HepG2 (cell line): ENCODE measurements around the gene SEPTIN10. TPM values are rescaled to one million over a fixed set of nuclear protein-coding genes. Genes with fewer than 3 reads are reported as not detected.

Experiments used
- AKNA ChIP-seq: sonication (generic); formaldehyde crosslinking; IDR thresholded peaks from 2 replicates; pipeline ENCODE4 v1.4.0; 2020; ENCODE audit warnings: missing genetic modification reagents, borderline replicate concordance
- ATAD3A ChIP-seq: sonication (generic); formaldehyde crosslinking; IDR thresholded peaks from 2 replicates; pipeline ENCODE4 v1.4.0; 2020; ENCODE audit warnings: missing genetic modification reagents
- BORCS8-MEF2B ChIP-seq: sonication (generic); formaldehyde crosslinking; IDR thresholded peaks from 2 replicates; pipeline ENCODE4 v1.8.0; 2022; ENCODE audit warnings: mild to moderate bottlenecking, missing genetic modification reagents
- FOSL2 ChIP-seq: sonication (generic); formaldehyde crosslinking; IDR thresholded peaks from 2 replicates; pipeline ENCODE4 v1.4.0; 2020; ENCODE audit warnings: missing genetic modification reagents
- FOXK2 ChIP-seq: fragments of 450-650 bp; IDR thresholded peaks from 2 replicates; pipeline ENCODE4 v1.6.1; 2016
- GMEB1 ChIP-seq: sonication (generic); formaldehyde crosslinking; IDR thresholded peaks from 2 replicates; pipeline ENCODE4 v1.5.1; 2020; ENCODE audit warnings: missing genetic modification reagents, mild to moderate bottlenecking, borderline replicate concordance
- HCFC1 ChIP-seq: fragments of 150-350 bp; IDR thresholded peaks from 2 replicates; pipeline ENCODE4 v1.6.1; 2014; ENCODE audit warnings: low read depth, low read length
- JDP2 ChIP-seq: sonication (generic); formaldehyde crosslinking; IDR thresholded peaks from 2 replicates; pipeline ENCODE4 v1.8.1; 2022; ENCODE audit warnings: missing genetic modification reagents, borderline replicate concordance
- NR2C2 ChIP-seq: sonication (generic); formaldehyde crosslinking; IDR thresholded peaks from 2 replicates; pipeline ENCODE4 v1.4.0; 2020; ENCODE audit warnings: missing genetic modification reagents, mild to moderate bottlenecking, moderate library complexity, borderline replicate concordance
- PHF20 ChIP-seq: sonication (generic); formaldehyde crosslinking; IDR thresholded peaks from 2 replicates; pipeline ENCODE4 v1.5.0; 2020; ENCODE audit warnings: mild to moderate bottlenecking, missing genetic modification reagents
- RAD51 ChIP-seq: fragments of 450-650 bp; IDR thresholded peaks from 2 replicates; pipeline ENCODE4 v1.6.1; 2016; ENCODE audit warnings: borderline replicate concordance
- RCOR2 ChIP-seq: IDR thresholded peaks from 2 replicates; pipeline ENCODE4 v1.6.1; 2016; ENCODE audit warnings: missing biosample characterization, missing genetic modification reagents
- SIX1 ChIP-seq: sonication (generic); formaldehyde crosslinking; IDR thresholded peaks from 2 replicates; pipeline ENCODE4 v1.4.0; 2020; ENCODE audit warnings: missing genetic modification reagents, borderline replicate concordance
- SMARCE1 ChIP-seq: fragments of 450-650 bp; IDR thresholded peaks from 2 replicates; pipeline ENCODE4 v1.6.1; 2017; ENCODE audit warnings: borderline replicate concordance
- TGIF2 ChIP-seq: IDR thresholded peaks from 2 replicates; pipeline ENCODE4 v1.6.1; 2016; ENCODE audit warnings: control low read depth, missing compliant biosample characterization
- ZFP1 ChIP-seq: IDR thresholded peaks from 2 replicates; pipeline ENCODE4 v1.6.1; 2016
- ZNF264 ChIP-seq: sonication (generic); formaldehyde crosslinking; IDR thresholded peaks from 2 replicates; pipeline ENCODE4 v1.4.0; 2020; ENCODE audit warnings: missing genetic modification reagents
- ZNF335 ChIP-seq: sonication (generic); formaldehyde crosslinking; IDR thresholded peaks from 2 replicates; pipeline ENCODE4 v1.4.0; 2020; ENCODE audit warnings: missing genetic modification reagents
- ZNF576 ChIP-seq: sonication (generic); formaldehyde crosslinking; IDR thresholded peaks from 2 replicates; pipeline ENCODE4 v1.4.0; 2020; ENCODE audit warnings: mild to moderate bottlenecking, missing genetic modification reagents
- polyA plus RNA-seq, 8 experiments: library from polyadenylated mRNA; depleted of rRNA in 3 of 8; stranded (reverse) in 7 of 8; unstranded in 1 of 8; fragments of >200 nt; fragmentation: Illumina TruSeq in 4 of 8; extraction: Trizol in 4 of 8; gene quantifications; 2 replicates each; pipeline versions ENCODE4 v1.2.1 to v1.2.3, GENCODE V29; 2011 to 2016; ENCODE audit warnings: low read depth in 4 of 8, missing spikeins in 1 of 8, mixed read lengths in 1 of 8; ENCODE audit not compliant: insufficient read depth in 1 of 8
- total RNA-seq, 5 experiments: library from RNA; depleted of rRNA; stranded (reverse); fragments of >200 nt; fragmentation: Illumina TruSeq; extraction: Trizol; gene quantifications; 2 replicates each; pipeline ENCODE4 v1.2.3, GENCODE V29; 2016; ENCODE audit warnings: low read depth in 1 of 5
- TF ChIP-seq, protein P1 (sequence below): sonication (generic); formaldehyde crosslinking; IDR thresholded peaks from 2 replicates; pipeline ENCODE4 v1.4.0; 2020; ENCODE audit warnings: missing genetic modification reagents
- TF ChIP-seq, protein P2 (sequence below): sonication (generic); formaldehyde crosslinking; IDR thresholded peaks from 2 replicates; pipeline ENCODE4 v1.5.0; 2020; ENCODE audit warnings: missing genetic modification reagents

Gene SEPTIN10
- total and polyA plus RNA-seq, 2 of the 13 experiments (the other 11 are each of a cell fraction or from before 2014, with no cell fraction given), result 45.8 to 67.5 TPM

DNA sequence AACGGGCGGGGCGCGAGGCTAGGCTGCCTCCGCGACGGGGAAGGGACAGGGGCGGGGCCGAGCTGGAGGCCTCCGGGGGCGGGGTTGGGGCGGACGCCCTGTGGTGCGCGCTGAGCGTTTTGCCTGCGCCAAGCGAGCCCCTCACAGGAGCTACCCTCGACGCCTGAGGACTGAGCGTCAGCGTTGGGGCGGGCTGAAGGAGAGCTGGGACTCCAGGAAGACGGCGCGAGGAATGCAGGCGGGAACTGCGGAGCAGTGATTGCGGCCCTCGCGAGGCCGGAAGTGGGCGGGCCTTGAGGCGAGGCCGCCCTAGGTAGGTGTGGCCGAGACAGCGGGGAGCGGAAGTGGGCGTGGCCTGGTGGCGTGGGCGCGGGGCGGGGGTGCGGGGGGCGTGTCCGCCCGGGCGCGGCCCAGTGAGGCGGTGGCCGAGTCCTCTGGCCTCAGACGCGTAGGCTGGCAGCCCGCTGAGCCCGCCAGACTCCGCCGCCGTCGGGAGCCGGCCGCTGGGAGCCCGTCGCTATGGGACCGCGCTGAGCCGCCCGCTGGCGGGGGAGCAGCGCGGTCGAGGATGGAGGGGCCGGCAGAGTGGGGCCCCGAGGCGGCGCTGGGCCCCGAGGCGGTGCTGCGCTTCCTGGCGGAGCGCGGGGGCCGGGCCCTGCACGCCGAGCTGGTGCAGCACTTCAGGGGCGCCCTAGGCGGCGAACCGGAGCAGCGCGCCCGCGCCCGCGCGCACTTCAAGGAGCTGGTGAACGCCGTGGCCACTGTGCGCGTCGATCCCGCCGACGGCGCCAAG, at the start of gene SEPTIN10, which contains the start of gene SOWAHC (continued):
- peak; percentile 64 for TF ChIP-seq PHF20
- no peak for TF ChIP-seq SMARCE1
- peak; percentile 51; the same call in 1 of the 2 replicates for TF ChIP-seq ZNF335 (CRISPR knock-in tag)
- TF ChIP-seq FOXK2, result peak; percentile 26; the same call in 1 of the 2 replicates
- TF ChIP-seq NR2C2 (CRISPR knock-in tag), result peak; percentile 75
- no peak; the same call in 1 of the 2 replicates for TF ChIP-seq AKNA (CRISPR knock-in tag)
- TF ChIP-seq HCFC1, result 0 out of 2 replicates have a peak, but pooled peaks have one; percentile 22
- TF ChIP-seq, protein P1, sequence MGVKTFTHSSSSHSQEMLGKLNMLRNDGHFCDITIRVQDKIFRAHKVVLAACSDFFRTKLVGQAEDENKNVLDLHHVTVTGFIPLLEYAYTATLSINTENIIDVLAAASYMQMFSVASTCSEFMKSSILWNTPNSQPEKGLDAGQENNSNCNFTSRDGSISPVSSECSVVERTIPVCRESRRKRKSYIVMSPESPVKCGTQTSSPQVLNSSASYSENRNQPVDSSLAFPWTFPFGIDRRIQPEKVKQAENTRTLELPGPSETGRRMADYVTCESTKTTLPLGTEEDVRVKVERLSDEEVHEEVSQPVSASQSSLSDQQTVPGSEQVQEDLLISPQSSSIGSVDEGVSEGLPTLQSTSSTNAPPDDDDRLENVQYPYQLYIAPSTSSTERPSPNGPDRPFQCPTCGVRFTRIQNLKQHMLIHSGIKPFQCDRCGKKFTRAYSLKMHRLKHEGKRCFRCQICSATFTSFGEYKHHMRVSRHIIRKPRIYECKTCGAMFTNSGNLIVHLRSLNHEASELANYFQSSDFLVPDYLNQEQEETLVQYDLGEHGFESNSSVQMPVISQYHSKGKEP (CRISPR knock-in tag), result no peak
- TF ChIP-seq RCOR2 (CRISPR knock-in tag), result peak; percentile 82; the same call in 1 of the 2 replicates
- peak; percentile 95 for TF ChIP-seq BORCS8-MEF2B (CRISPR knock-in tag)
- peak; percentile 77 for TF ChIP-seq FOSL2
- peak; percentile 72; the same call in 1 of the 2 replicates for TF ChIP-seq ZNF264 (CRISPR knock-in tag)
- TF ChIP-seq TGIF2 (CRISPR knock-in tag), result no peak; the same call in 1 of the 2 replicates
- TF ChIP-seq JDP2 (CRISPR knock-in tag), result no peak; the same call in 1 of the 2 replicates
- peak; percentile 36; the same call in 1 of the 2 replicates for TF ChIP-seq SIX1 (CRISPR knock-in tag)
- no peak for TF ChIP-seq ZFP1 (CRISPR knock-in tag)
- peak; percentile 92 for TF ChIP-seq GMEB1
- TF ChIP-seq ATAD3A, result no peak
- TF ChIP-seq ZNF576, result no peak
- no peak for TF ChIP-seq RAD51
- TF ChIP-seq, protein P2, sequence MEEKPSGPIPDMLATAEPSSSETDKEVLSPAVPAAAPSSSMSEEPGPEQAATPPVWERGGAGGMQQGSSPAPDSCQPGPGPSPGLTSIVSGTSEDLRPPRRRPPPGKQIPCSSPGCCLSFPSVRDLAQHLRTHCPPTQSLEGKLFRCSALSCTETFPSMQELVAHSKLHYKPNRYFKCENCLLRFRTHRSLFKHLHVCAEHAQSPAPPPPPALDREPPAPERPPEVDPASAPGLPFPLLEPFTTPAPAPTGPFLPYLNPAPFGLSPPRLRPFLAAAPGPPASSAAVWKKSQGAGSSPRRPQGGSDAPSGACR, result peak; percentile 93
